HG02943 (cell line): ENCODE measurements around the gene TEX44.
A peak's percentile ranks its signal among the peaks of the same experiment; 100 is the strongest.
"Not testable (repeated sequence)": the region's sequence is repeated elsewhere in the genome, so short reads cannot be mapped to it uniquely, and the experiment has no call there.

Source experiments
- ATAC-seq: cut with Tn5 transposase; IDR thresholded peaks from one replicate; pipeline ENCODE4 v1.9.1; 2021; ENCODE audit warnings: mild to moderate bottlenecking, low read depth, moderate library complexity; ENCODE audit not compliant: unreplicated experiment

TEX44 gene

GRCh38 chr2:231592636-231593145, at the start of gene TEX44:
TSS of gene TEX44 (plus strand) at chr2:231592864. CDS start at chr2:231592952, 88 bp downstream.
- no peak for ATAC-seq

- ATAC-seq, result peak; percentile 96
Observed at GRCh38 chr2:231545105-231545902, 47.4 kb upstream of the TEX44 start.

- no peak for ATAC-seq
Observed at GRCh38 chr2:231546014-231546715, 46.5 kb upstream of the TEX44 start.

DNA sequence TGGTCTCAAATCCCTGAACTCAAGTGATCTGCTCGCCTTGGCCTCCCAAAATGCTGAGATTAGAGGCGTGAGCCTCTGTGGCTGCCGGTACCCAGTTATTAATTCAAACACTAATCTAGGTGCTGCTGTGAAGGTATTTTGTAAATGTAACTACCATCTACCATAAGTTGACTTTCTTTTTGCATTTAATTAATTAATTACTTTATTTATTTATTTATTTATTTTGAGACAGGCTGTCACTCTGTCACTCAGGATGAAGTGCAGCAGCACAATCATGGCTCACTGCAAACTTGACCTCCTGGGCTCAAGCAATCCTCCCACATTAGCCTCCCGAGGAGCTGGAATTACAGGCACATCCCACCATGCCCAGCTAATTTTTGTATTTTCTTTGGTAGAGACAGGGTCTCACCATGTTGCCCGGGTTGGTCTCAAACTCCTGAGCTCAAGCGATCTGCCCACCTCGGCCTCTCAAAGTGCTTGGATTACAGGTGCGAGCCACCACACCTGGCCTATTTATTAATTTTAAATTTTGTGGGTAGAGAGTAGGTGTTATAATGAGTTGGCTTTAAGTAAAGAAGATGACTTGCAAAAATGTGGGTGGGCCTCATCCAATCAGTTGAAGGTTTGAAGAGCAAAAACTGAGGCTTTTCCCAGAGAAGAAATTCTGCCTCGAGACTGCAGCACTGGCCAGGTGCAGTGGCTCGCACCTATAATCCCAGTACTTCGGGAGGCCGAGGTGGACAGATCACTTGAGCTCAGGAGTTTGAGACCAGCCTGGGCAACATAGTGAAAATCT, 45.2 kb upstream of the TEX44 start:
- ATAC-seq, result no peak

- no peak for ATAC-seq
Observed at GRCh38 chr2:231548752-231549151, 43.9 kb upstream of the TEX44 start.

DNA sequence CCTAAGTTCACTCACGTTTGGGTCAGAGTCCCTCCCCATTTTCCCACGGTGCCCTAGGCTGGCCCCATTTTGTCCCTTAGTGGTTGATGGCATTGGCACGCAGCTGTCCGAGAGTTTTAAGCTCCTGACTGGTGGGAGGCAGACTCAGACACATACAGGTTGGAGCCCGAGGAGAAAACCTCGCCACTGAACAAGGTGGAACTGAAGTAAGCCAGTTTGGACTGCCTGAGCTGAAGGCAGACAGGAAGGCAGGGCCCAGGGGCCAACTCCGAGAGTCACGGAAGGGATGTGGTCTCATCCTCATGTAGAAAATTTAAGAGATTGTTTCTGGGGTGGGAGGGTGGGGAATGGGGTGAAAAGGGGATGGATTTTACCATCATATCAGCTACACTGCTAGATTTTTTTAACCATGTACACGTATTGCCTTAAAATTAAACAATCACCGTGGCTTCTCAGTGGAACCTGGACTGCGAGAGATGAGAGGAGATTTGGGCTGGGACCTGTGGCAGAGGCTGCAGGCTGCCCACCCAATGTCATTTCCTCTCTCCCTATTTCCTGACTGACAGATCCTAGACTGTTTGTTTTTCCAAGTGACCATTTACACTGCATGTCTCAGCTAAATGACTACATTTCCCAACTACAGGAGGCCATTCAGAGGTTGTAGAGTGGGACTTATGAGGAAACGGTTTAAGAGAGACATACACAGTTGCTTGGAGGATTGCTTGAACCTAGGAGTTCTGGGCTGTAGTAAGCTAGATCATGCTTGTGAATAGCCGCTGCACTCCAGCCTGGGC, 43.0 kb upstream of the TEX44 start:
- no peak for ATAC-seq

- ATAC-seq, result no peak
Observed at GRCh38 chr2:231552752-231553151, 39.9 kb upstream of the TEX44 start.

GRCh38 chr2:231554327-231554726, 38.3 kb upstream of the TEX44 start:
- ATAC-seq, result no peak

DNA sequence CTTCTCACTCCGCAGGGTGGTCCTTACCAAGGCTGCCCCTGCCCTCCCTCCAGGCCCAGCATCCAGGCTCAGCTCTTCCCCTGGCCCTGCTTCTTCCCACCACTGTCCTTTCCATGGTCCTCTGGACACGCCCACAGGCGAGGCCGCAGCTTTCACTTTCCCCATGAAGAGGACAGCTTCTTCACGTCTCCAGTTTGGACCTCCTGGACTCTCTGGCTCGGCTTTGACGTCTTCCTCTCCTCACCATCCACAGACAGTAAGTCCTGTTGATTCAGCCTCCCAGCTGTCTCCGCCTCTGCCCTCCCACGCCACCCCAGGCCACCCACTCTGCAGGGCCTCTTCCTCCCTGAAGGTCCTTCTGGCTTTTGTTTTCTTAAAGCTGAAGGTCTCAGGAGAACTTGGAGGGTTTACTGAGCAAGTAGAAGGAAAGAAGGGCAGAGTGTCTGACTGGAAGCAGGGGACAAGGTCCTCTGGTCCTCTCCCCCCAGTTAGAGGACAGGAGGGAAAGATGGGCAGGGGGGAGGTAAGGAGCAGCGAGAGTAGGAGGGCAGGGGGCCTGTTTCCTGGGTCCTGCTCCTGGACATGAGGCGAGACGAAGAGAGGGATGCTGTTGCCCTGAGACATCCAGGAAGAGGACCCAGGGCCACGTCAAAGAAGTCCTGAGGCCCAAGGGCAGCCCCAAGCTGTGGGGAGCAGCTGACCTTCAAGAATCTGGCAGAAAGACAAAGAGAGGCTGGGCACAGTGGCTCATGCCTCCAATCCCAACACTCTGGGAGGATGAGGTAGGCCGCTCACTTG, 37.7 kb upstream of the TEX44 start:
- ATAC-seq, result no peak

DNA sequence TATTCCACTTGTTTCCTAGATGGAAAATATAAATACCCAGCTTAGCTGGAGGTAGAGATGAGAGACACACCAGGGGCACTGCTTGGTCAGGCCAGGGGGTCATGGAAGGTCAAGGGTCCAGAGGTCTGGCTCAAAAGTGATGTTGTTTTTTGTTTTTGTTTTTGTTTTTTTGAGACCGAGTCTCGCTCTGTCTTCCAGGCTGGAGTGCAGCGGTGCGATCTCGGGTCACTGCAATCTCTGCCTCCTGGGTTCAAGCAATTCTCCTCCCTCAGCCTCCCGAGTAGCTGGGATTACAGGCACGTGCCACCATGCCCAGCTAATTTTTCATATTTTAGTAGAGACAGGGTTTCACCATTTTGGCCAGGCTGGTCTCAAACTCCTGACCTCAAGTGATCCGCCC, 36.2 kb upstream of the TEX44 start:
- ATAC-seq, result not testable (repeated sequence)

DNA sequence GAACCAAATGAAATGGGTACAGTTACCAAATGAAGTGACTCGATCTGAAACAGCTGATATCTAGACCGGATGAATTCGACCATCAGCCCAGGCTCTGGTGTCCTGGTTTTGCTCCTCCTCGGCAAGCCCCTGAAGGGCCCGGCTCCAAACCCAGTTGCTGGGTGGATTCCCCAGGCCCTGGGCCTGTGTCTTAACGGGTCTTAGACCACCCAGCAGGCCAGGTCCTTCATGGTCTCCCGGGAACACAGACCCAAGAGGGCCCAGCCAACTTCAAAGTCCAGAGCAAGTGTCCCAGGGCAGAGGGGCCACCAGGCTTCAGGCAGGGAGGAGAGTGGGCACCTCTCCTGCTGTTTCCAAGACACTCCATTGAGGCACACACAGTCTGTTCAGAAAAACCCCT, 35.7 kb upstream of the TEX44 start:
- no peak for ATAC-seq

DNA sequence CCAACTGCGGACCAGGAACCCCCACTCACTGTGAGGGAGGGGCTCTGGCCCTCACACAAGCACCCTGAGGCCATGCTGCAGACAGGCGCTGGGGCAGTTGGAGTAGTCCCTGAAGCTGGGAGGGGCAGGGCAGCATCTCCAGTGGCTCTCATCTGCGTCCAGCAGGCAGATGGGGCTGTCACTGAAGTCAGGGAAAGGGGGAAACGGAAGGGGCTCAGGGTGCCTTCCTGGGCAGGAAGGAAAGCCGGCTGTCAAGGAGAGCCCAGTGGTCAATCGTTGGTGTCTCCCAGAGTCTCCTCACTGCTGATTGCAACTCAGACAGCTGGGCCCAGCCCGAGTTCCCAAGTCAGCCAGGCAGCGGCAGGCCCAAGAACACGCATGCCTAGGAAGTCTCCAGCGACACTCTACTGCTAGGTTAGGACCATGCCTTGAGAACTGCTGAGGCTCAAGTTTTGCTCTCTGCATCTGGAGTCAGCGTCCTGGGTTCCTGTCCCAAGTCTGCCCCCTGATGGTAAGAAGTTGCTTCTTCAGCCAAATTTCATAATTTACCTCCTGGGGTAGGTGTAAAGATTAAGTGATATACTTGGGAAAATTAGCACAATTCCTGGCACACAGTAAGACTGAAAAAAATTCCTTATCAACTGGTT, 35.0 kb upstream of the TEX44 start:
- no peak for ATAC-seq

DNA sequence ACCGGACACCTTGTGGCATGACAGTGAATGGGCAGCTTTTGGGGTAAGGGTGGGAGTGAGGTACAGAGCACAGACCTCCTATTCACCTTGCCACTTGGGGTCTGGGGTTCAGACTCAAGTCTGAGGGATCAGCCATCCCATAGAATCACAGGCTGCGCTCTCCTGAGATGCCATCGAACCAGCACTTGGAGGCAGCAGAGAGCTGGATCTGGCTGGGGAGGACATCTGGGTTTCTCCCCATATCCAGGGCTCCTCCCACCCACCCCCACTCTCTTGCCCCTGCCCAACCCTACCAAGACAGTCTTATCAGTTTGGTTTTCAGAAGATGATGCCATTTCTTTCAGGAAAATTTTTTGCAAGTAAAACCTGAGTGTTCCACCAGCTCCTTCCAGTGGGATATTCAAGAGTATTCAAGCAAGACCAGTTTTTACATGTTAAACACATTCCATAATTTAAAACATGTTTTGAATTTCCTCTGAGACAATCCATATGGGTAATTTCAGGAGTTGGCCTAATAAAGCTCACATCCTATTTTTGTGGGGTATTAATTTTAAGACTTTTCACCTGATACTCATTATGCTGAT, 29.2 kb upstream of the TEX44 start:
- no peak for ATAC-seq

DNA sequence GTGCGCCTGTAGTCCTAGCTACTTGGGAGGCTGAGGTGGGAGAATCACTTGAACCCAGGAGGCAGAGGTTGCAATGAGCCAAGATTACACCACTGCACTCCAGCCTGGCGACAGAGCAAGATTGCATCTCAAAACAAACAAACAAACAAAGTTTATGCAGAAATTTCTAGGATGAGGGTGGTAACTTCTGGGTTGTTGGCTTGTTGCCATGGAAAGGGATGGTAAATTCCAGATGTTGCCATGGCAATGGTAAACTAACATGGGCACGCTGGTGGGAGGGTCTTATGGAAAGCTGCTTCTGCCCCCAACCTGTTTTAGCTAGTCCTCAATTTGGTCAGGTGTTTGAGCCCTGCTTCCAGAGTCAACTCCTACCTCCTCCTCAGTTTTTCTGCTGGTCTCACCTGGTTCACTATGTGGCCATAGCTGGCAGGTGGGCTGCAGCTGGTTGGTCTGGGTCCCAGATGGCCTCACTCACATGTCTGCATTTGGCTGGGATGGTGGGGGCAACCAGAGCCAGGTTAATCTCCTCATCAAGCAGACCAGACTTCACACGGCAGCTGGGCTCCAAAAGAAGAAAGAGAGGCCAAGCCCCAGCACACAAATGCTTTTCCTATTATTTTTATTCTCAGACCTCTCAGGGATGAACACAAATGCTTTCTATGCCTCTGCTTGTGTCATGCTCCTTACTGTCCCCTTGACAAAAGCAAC, 26.6 kb upstream of the TEX44 start:
- ATAC-seq, result no peak

GRCh38 chr2:231567159-231567558, 25.5 kb upstream of the TEX44 start:
- ATAC-seq, result no peak

- ATAC-seq, result no peak
Observed at GRCh38 chr2:231568098-231568784, 24.4 kb upstream of the TEX44 start.

DNA sequence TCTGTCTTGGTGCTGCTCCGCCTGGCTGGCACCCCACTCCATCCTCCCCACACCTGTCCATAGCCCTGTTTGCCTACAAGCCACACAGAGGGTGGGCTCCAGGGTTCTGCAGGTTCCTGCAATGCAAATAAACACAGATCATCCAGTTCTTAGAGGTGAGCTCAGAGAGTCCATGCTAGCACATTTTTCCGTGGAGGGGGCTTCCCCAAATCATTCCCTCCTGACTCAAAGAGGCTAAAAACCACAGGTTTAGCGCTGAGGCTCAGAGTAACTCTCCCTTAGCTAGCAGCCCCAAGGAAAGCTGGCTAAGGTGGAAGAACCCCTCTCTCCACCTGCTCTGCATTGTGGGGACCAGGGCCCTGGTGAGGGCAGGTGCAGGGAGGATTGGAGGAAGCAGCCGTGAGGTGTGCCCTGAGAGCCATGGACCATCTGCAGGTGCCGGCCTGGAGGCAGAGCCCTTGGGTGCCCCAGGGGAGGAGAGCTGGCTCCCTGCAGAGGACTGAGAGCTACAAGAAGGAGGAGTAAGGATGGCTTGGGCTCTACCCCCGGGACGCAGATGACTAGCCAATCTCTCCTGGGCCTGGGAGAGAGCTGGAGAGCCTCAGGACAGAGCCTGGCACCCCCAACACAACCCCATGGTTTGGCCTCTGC, 23.8 kb upstream of the TEX44 start:
- no peak for ATAC-seq
